Natural killer cell (primary cell): Measurements from ENCODE around the gene LRSAM1. TPM values are rescaled to one million over a fixed set of nuclear protein-coding genes. Genes with fewer than 3 reads are reported as not detected.

Experiments used
- ATAC-seq, 3 donors: fragments of 150-1000 bp in 2 of 3; fragments of 200-7000 bp in 1 of 3; cut with Tn5 transposase; 1 replicate in 1 of 3; 2 replicates in 2 of 3; pipeline ENCODE4 v1.10.0; 2021; ENCODE audit warnings: mild to moderate bottlenecking in 2 of 3, moderate library complexity in 2 of 3
- DNase-seq, 2 donors: peaks; one replicate each; pipeline versions ENCODE4 v3.0.0 to v3.0.0-alpha.2; 2013 to 2021; ENCODE audit warnings: mixed read lengths in 1 of 2
- H3K27ac ChIP-seq: one replicate; pipeline ENCODE4 v1.5.1; 2013; ENCODE audit warnings: mild to moderate bottlenecking, low read length
- H3K27me3 ChIP-seq: one replicate; pipeline ENCODE4 v1.6.1; 2013; ENCODE audit warnings: low read length; ENCODE audit not compliant: control insufficient read depth, insufficient read depth
- H3K36me3 ChIP-seq: one replicate; pipeline ENCODE4 v1.6.1; 2013; ENCODE audit warnings: low read length; ENCODE audit not compliant: control insufficient read depth, insufficient read depth
- H3K4me1 ChIP-seq: one replicate; pipeline ENCODE4 v1.6.1; 2013; ENCODE audit warnings: low read length; ENCODE audit not compliant: control insufficient read depth, insufficient read depth
- H3K4me3 ChIP-seq: one replicate; pipeline ENCODE4 v1.5.1; 2013; ENCODE audit warnings: low read length
- H3K9me3 ChIP-seq: one replicate; pipeline ENCODE4 v1.6.1; 2013; ENCODE audit warnings: low read length; ENCODE audit not compliant: control insufficient read depth, insufficient read depth
- H3K27ac Mint-ChIP-seq, 2 donors: one replicate each; pipeline ENCODE4 v1.8.0; 2022; ENCODE audit warnings: mild to moderate bottlenecking in 2 of 2, mixed read lengths in 2 of 2, moderate library complexity in 1 of 2
- H3K27me3 Mint-ChIP-seq, 2 donors: one replicate each; pipeline ENCODE4 v1.8.0; 2022; ENCODE audit warnings: low read depth in 2 of 2, mixed read lengths in 2 of 2
- H3K36me3 Mint-ChIP-seq: one replicate; pipeline ENCODE4 v1.8.0; 2022; ENCODE audit warnings: mixed read lengths
- H3K4me1 Mint-ChIP-seq, 2 donors: one replicate each; pipeline ENCODE4 v1.8.0; 2022; ENCODE audit warnings: mixed read lengths in 2 of 2
- H3K4me3 Mint-ChIP-seq: one replicate; pipeline ENCODE4 v1.8.0; 2022; ENCODE audit warnings: mild to moderate bottlenecking, moderate library complexity, mixed read lengths
- H3K9me3 Mint-ChIP-seq, 2 donors: one replicate each; pipeline ENCODE4 v1.8.0; 2022; ENCODE audit warnings: mixed read lengths in 2 of 2
- CTCF ChIP-seq: fragments of 200-600 bp; IDR thresholded peaks from one replicate; pipeline ENCODE4 v1.8.0; 2022; ENCODE audit warnings: antibody characterized with exemption
- WGBS: methylation state at CpG from one replicate; pipeline ENCODE4 v1.1.7; 2013; ENCODE audit warnings: missing lambda C conversion rate; ENCODE audit not compliant: insufficient coverage; 5-methylcytosine and 5-hydroxymethylcytosine counted together
- intact Hi-C: fragments of 100-400 bp; cut with micrococcal nuclease; formaldehyde crosslinking; loops from one replicate; pipeline ENCODE4 v1.14.2; 2022
- total RNA-seq, 4 donors: library from RNA; stranded (reverse); fragments of 120-200 nt in 1 of 4; gene quantifications; one replicate each; pipeline versions ENCODE4 v1.2.3 to v1.2.4, GENCODE V29; 2013 to 2022

Gene LRSAM1
- total RNA-seq, 3 donors from 2014 or later (not counting 1 experiment from before 2014, with no cell fraction given) = 17.4 to 24.6 (median 20.7) TPM

GRCh38 chr9:127516835-127517607 is 65.7 kb downstream of the LRSAM1 start:
- no peaks in the 10 kb centered on the region for H3K9me3 Mint-ChIP-seq
- WGBS = 96% methylated on average over 26 of the region's 26 CpGs

DNA sequence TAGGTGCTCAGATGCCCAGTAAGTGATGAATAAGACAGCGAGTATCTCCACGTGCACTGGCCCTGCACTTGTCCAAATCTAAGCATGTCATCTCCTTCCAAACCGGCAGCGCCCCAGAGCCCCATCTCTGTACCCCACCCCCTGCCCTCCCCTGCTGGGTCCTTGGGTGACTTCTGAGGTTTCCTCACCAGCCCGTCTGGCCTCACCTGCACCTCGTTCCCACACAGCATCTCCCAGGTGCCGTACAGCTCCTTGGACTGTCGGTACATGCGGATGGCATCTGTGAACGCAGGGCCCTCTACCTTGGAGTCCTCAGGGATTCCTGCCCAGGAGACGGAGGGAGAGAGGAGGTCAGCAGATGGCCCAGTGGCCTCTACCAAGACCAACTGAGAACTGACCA is 66.3 kb downstream of the LRSAM1 start:
- Histone ChIP-seq H3K9me3 (no peaks in the 10 kb centered on the region), H3K4me1 (peaks cover 14% of the 10 kb centered on the region), H3K27me3 (no peaks in the 10 kb centered on the region), H3K27ac (no peak overlapping the region), H3K36me3 (no peaks in the 10 kb centered on the region), H3K4me3 (no peak overlapping the region)
- DNase-seq (no peak), ATAC-seq (no peak)
- Mint-ChIP-seq H3K36me3 (no peaks in the 10 kb centered on the region), H3K27me3 (no peaks in the 10 kb centered on the region), H3K27ac (no peak overlapping the region), H3K4me3 (no peak overlapping the region), H3K9me3 (no peaks in the 10 kb centered on the region), H3K4me1 (peaks cover 0 to 9% of the 10 kb centered on the region in 2 donors)
- intact Hi-C loops = no loop called here
- no peak for TF ChIP-seq CTCF
- 95% methylated on average over 11 of the region's 11 CpGs for WGBS

More at GRCh38 chr9:127516835-127517607, 65.7 kb downstream of the LRSAM1 start:
- H3K27me3 ChIP-seq = no peaks in the 10 kb centered on the region
- Mint-ChIP-seq H3K4me1 (peaks cover 0 to 9% of the 10 kb centered on the region in 2 donors), H3K4me3 (no peak overlapping the region), H3K27me3 (no peaks in the 10 kb centered on the region), H3K27ac (no peak overlapping the region), H3K36me3 (no peaks in the 10 kb centered on the region)
- ATAC-seq = no peak
- no peak for DNase-seq
- TF ChIP-seq CTCF = no peak
- no peaks in the 10 kb centered on the region for H3K36me3 ChIP-seq
- no peaks in the 10 kb centered on the region for H3K9me3 ChIP-seq
- intact Hi-C loops = no loop called here
- no peak overlapping the region for H3K4me3 ChIP-seq
- peaks cover 14% of the 10 kb centered on the region for H3K4me1 ChIP-seq
- H3K27ac ChIP-seq = no peak overlapping the region

GRCh38 chr9:127518091-127518856 is 67.0 kb downstream of the LRSAM1 start:
- WGBS = 91% methylated on average over 13 of the region's 13 CpGs
- no peaks in the 10 kb centered on the region for H3K27me3 Mint-ChIP-seq
- Histone ChIP-seq H3K27me3 (no peaks in the 10 kb centered on the region), H3K27ac (no peak overlapping the region), H3K4me1 (peaks cover 14% of the 10 kb centered on the region), H3K36me3 (no peaks in the 10 kb centered on the region), H3K9me3 (peaks cover 1% of the 10 kb centered on the region), H3K4me3 (no peak overlapping the region)
- intact Hi-C loops = no loop called here
- no peak overlapping the region for H3K27ac Mint-ChIP-seq
- H3K36me3 Mint-ChIP-seq = no peaks in the 10 kb centered on the region
- H3K4me3 Mint-ChIP-seq = no peak overlapping the region
- no peaks in the 10 kb centered on the region for H3K9me3 Mint-ChIP-seq
- H3K4me1 Mint-ChIP-seq = peaks cover 0 to 9% of the 10 kb centered on the region in 2 donors
- no peak for DNase-seq
- no peak for TF ChIP-seq CTCF
- ATAC-seq = no peak
